GM13977 (cell line): ENCODE measurements around the gene CDR2L.

Experiments
- DNase-seq: peaks from one replicate; pipeline ENCODE4 v3.0.0; 2012; ENCODE audit warnings: low spot score
- CTCF ChIP-seq: IDR thresholded peaks from 2 replicates; pipeline ENCODE4 v1.5.1; 2012; ENCODE audit warnings: mild to moderate bottlenecking, control low read depth; ENCODE audit not compliant: insufficient read depth; ENCODE audit errors: extremely low read depth, missing control alignments
- in situ Hi-C: fragments of 300-500 bp; cut with MboI; formaldehyde crosslinking; loops from one replicate; pipeline ENCODE4 v1.12.0; 2022; ENCODE audit warnings: low sequenced_read_pairs, low pct_unique_long_range_greater_than_20kb, mixed read lengths, inconsistent platforms; ENCODE audit not compliant: unreplicated experiment

Gene CDR2L

GRCh38 chr17:74952431-74953133 is 34.9 kb upstream of the CDR2L start:
- in situ Hi-C loops, result loop anchor here (10.0 kb wide), 1 partner anchor 252 kb away; the partner anchor contains the start of gene NUP85
- DNase-seq, result no peak

GRCh38 chr17:74953134-74953687 is 34.2 kb upstream of the CDR2L start:
- in situ Hi-C loops, result loop anchor here (10.0 kb wide), 1 partner anchor 252 kb away; the partner anchor contains the start of gene NUP85
- DNase-seq, result no peak
- TF ChIP-seq CTCF, result no peak

More at GRCh38 chr17:74952431-74953133, 34.9 kb upstream of the CDR2L start:
- no peak for TF ChIP-seq CTCF

- no peak for TF ChIP-seq CTCF
- no peak for DNase-seq
- in situ Hi-C loops, result loop anchor here (10.0 kb wide), 1 partner anchor 251 kb away; the partner anchor contains the start of gene NUP85
These were observed 33.3 kb upstream of the CDR2L start for GRCh38 chr17:74954115-74954514.

GRCh38 chr17:74954665-74955421 is 32.6 kb upstream of the CDR2L start:
- no peak for DNase-seq
- no peak for TF ChIP-seq CTCF
- in situ Hi-C loops, result loop anchor here (10.0 kb wide), 1 partner anchor 250 kb away; the partner anchor contains the start of gene NUP85

- DNase-seq, result no peak
- no peak for TF ChIP-seq CTCF
- in situ Hi-C loops, result loop anchor here (10.0 kb wide), 1 partner anchor 249 kb away; the partner anchor contains the start of gene NUP85
These were observed 31.3 kb upstream of the CDR2L start for GRCh38 chr17:74956093-74956492.
